Keratinocyte (primary cell): ENCODE measurements around the gene ANO10. TPM values are rescaled to one million over a fixed set of nuclear protein-coding genes. Genes with fewer than 3 reads are reported as not detected.
A peak's percentile ranks its signal among the peaks of the same experiment; 100 is the strongest.

ENCODE experiments used
- DNase-seq: peaks from one replicate; pipeline ENCODE4 v3.0.0-alpha.2; 2011; ENCODE audit warnings: low read depth, missing footprints, low spot score
- FAIRE-seq: peaks from 2 replicates; lab custom pipeline; 2011; peaks lifted over from hg19 to GRCh38; lab: Jason Lieb, UNC
- H2AFZ ChIP-seq: 2 replicates; pipeline ENCODE4 v1.6.0; 2012; ENCODE audit warnings: low read length, control low read depth, inconsistent platforms; ENCODE audit not compliant: control insufficient read depth
- H3K27ac ChIP-seq: 2 replicates; pipeline ENCODE4 v1.5.1; 2011; ENCODE audit warnings: low read length; ENCODE audit not compliant: control insufficient read depth, insufficient read depth
- H3K27me3 ChIP-seq: 3 replicates; pipeline ENCODE4 v1.6.0; 2011; ENCODE audit warnings: low read length; ENCODE audit not compliant: control insufficient read depth, insufficient read depth; ENCODE audit errors: extremely low read depth
- H3K36me3 ChIP-seq, 2 experiments: 2 replicates in 1 of 2; 3 replicates in 1 of 2; pipeline ENCODE4 v1.5.1; 2011; ENCODE audit warnings: low read length in 2 of 2, mild to moderate bottlenecking in 1 of 2; ENCODE audit not compliant: control insufficient read depth in 2 of 2, insufficient read depth in 2 of 2; ENCODE audit errors: extremely low read depth in 1 of 2
- H3K4me1 ChIP-seq: 3 replicates; pipeline ENCODE4 v1.5.1; 2011; ENCODE audit warnings: low read length; ENCODE audit not compliant: control insufficient read depth, insufficient read depth; ENCODE audit errors: extremely low read depth
- H3K4me2 ChIP-seq: 3 replicates; pipeline ENCODE4 v1.6.0; 2011; ENCODE audit warnings: low read depth, low read length; ENCODE audit not compliant: control insufficient read depth, insufficient read depth; ENCODE audit errors: extremely low read depth
- H3K4me3 ChIP-seq, 3 experiments: fragments of 200-600 bp in 1 of 3; sonication (generic) in 1 of 3; 2 replicates in 2 of 3; 3 replicates in 1 of 3; pipeline ENCODE4 v1.5.1; 2011 to 2016; ENCODE audit warnings: low read length in 3 of 3, mild to moderate bottlenecking in 3 of 3, control low read depth in 2 of 3, inconsistent platforms in 1 of 3, low read depth in 1 of 3, mixed read lengths in 1 of 3, mixed run types in 1 of 3, moderate library complexity in 1 of 3; ENCODE audit not compliant: control insufficient read depth in 2 of 3, insufficient read depth in 2 of 3; ENCODE audit errors: extremely low read depth in 1 of 3
- H3K79me2 ChIP-seq: 2 replicates; pipeline ENCODE4 v1.6.0; 2012; ENCODE audit warnings: low read length; ENCODE audit not compliant: control insufficient read depth, insufficient read depth
- H3K9ac ChIP-seq: 3 replicates; pipeline ENCODE4 v1.6.0; 2011; ENCODE audit warnings: low read length; ENCODE audit not compliant: control insufficient read depth, insufficient read depth; ENCODE audit errors: extremely low read depth
- H3K9me1 ChIP-seq: 3 replicates; pipeline ENCODE4 v1.6.0; 2011; ENCODE audit warnings: low read length; ENCODE audit not compliant: control insufficient read depth, insufficient read depth; ENCODE audit errors: extremely low read depth
- H3K9me3 ChIP-seq: 2 replicates; pipeline ENCODE4 v1.5.1; 2012; ENCODE audit warnings: low read depth, low read length; ENCODE audit not compliant: control insufficient read depth
- H4K20me1 ChIP-seq: 3 replicates; pipeline ENCODE4 v1.6.0; 2011; ENCODE audit warnings: low read length; ENCODE audit not compliant: control insufficient read depth, insufficient read depth; ENCODE audit errors: extremely low read depth
- EZH2 ChIP-seq: IDR thresholded peaks from one replicate; pipeline ENCODE4 v1.6.1; 2012; ENCODE audit warnings: inconsistent platforms, mild to moderate bottlenecking, low read length, moderate library complexity
- dilution Hi-C: fragments of 300-500 bp; cut with MboI; formaldehyde crosslinking; loops from one replicate; pipeline ENCODE4 v1.7.0; 2020; ENCODE audit warnings: low sequenced_read_pairs; ENCODE audit not compliant: extremely low pct_ligation_motif_present
- polyA plus RNA-seq, 5 experiments: library from polyadenylated mRNA; depleted of rRNA in 3 of 5; stranded (reverse) in 3 of 5; stranded (forward) in 1 of 5; unstranded in 1 of 5; fragments of >200 nt; gene quantifications; 1 replicate in 1 of 5; 2 replicates in 3 of 5; 3 replicates in 1 of 5; pipeline versions ENCODE4 v1.2.1 to v1.2.3, GENCODE V29; 2011 to 2012; ENCODE audit warnings: missing spikeins in 2 of 5, low read depth in 1 of 5, low replicate concordance in 1 of 5
- TF ChIP-seq, protein P1 (sequence below), 3 experiments: IDR thresholded peaks in 1 of 3; conservative IDR thresholded peaks in 1 of 3; optimal IDR thresholded peaks in 1 of 3; 2 replicates in 2 of 3; 3 replicates in 1 of 3; pipeline versions ENCODE3 to v1.5.1; 2011; ENCODE audit warnings: low read length in 3 of 3, mild to moderate bottlenecking in 3 of 3, moderate library complexity in 2 of 3, control low read depth in 1 of 3, inconsistent platforms in 1 of 3; ENCODE audit not compliant: insufficient read depth in 2 of 3; ENCODE audit errors: extremely low read depth in 1 of 3

The ANO10 gene
- polyA plus RNA-seq, 1 donor (not counting 4 experiments of a cell fraction or from before 2014, with no cell fraction given): 48.8 TPM

DNA sequence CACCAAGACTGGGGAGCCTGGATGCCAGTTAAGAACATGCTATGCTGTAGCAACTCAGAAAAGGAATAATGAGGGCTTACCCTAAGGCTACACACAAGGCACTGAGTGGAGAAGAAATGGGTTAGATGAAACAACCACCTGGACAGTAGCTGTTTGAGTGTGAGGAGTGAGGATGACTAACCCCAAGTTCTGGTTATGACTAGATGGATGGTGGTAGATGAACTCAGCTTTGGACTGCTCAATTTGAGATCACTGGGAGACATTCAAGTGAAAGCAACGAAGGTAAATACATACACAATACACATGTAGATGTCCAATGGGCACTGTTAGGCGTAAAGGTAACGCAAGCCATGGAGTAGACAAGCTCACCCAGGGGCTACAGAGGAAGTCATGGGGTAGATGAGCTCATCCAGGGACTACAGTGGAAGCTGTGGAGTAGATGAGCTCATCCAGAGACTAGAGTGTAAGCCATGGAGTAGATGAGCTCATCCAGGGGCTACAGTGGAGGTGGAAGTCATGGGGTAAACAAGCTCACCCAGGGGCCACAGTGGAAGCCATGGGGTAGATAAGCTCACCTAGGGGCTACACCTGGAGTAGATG is 98.3 kb downstream of the ANO10 start:
- H2AFZ ChIP-seq: no peak overlapping the region
- FAIRE-seq (peak; percentile 20), DNase-seq (no peak)
- no peak overlapping the region for H3K9ac ChIP-seq
- no peaks in the 10 kb centered on the region for H4K20me1 ChIP-seq
- no peak overlapping the region for H3K27ac ChIP-seq
- H3K79me2 ChIP-seq: no peaks in the 10 kb centered on the region
- H3K9me1 ChIP-seq: no peaks in the 10 kb centered on the region
- H3K27me3 ChIP-seq: no peaks in the 10 kb centered on the region
- dilution Hi-C loops: no loop called here
- no peaks in the 10 kb centered on the region for H3K36me3 ChIP-seq
- H3K9me3 ChIP-seq: no peaks in the 10 kb centered on the region
- TF ChIP-seq EZH2: no peak
- TF ChIP-seq, protein P1, sequence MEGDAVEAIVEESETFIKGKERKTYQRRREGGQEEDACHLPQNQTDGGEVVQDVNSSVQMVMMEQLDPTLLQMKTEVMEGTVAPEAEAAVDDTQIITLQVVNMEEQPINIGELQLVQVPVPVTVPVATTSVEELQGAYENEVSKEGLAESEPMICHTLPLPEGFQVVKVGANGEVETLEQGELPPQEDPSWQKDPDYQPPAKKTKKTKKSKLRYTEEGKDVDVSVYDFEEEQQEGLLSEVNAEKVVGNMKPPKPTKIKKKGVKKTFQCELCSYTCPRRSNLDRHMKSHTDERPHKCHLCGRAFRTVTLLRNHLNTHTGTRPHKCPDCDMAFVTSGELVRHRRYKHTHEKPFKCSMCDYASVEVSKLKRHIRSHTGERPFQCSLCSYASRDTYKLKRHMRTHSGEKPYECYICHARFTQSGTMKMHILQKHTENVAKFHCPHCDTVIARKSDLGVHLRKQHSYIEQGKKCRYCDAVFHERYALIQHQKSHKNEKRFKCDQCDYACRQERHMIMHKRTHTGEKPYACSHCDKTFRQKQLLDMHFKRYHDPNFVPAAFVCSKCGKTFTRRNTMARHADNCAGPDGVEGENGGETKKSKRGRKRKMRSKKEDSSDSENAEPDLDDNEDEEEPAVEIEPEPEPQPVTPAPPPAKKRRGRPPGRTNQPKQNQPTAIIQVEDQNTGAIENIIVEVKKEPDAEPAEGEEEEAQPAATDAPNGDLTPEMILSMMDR (optimal IDR thresholded peaks at IDR 0.05 in 1 of 3, IDR thresholded peaks at IDR 0.05 in 1 of 3, conservative IDR thresholded peaks at IDR 0.05 in 1 of 3; ENCODE audit: extremely low read depth in 1 of 3, insufficient read depth in 2 of 3, low read length in 3 of 3): no peak
- H3K4me3 ChIP-seq: no peak overlapping the region
- peaks cover 6% of the 10 kb centered on the region for H3K4me1 ChIP-seq
- H3K4me2 ChIP-seq: no peak overlapping the region

GRCh38 chr3:43522727-43523362 is 99.0 kb downstream of the ANO10 start:
- no peaks in the 10 kb centered on the region for H3K9me3 ChIP-seq
- H3K36me3 ChIP-seq: no peaks in the 10 kb centered on the region
- H3K27ac ChIP-seq: no peak overlapping the region
- H3K27me3 ChIP-seq: no peaks in the 10 kb centered on the region
- H3K4me3 ChIP-seq: no peak overlapping the region
- no peaks in the 10 kb centered on the region for H4K20me1 ChIP-seq
- FAIRE-seq: no peak
- H3K9ac ChIP-seq: no peak overlapping the region
- dilution Hi-C loops: no loop called here
- no peak overlapping the region for H3K4me2 ChIP-seq
- peaks cover 6% of the 10 kb centered on the region for H3K4me1 ChIP-seq
- H3K79me2 ChIP-seq: no peaks in the 10 kb centered on the region
- no peak overlapping the region for H2AFZ ChIP-seq
- no peak for DNase-seq
- H3K9me1 ChIP-seq: no peaks in the 10 kb centered on the region
- TF ChIP-seq, protein P1 (optimal IDR thresholded peaks at IDR 0.05 in 1 of 3, IDR thresholded peaks at IDR 0.05 in 1 of 3, conservative IDR thresholded peaks at IDR 0.05 in 1 of 3; ENCODE audit: extremely low read depth in 1 of 3, insufficient read depth in 2 of 3, low read length in 3 of 3): no peak
- TF ChIP-seq EZH2: no peak
